Loucy (cell line): ENCODE data around the gene IQCN.

Experiments
- H2AFZ ChIP-seq: fragments of 200-600 bp; sonication (generic); 2 replicates; pipeline ENCODE4 v1.6.0; 2016; ENCODE audit warnings: antibody characterized with exemption, mild to moderate bottlenecking, low read length, moderate library complexity
- H3F3A ChIP-seq: fragments of 200-600 bp; 2 replicates; pipeline ENCODE4 v1.6.0; 2016; ENCODE audit warnings: antibody characterized with exemption, low read depth, mild to moderate bottlenecking
- H3K27me3 ChIP-seq: fragments of 200-600 bp; sonication (generic); 2 replicates; pipeline ENCODE4 v1.6.1; 2014; ENCODE audit warnings: low read length, mild to moderate bottlenecking; ENCODE audit not compliant: insufficient read depth, poor library complexity, severe bottlenecking
- H3K36me3 ChIP-seq: fragments of 200-600 bp; sonication (generic); 2 replicates; pipeline ENCODE4 v1.6.1; 2016; ENCODE audit warnings: low read length; ENCODE audit not compliant: insufficient read depth
- H3K4me1 ChIP-seq: fragments of 200-600 bp; sonication (generic); 2 replicates; pipeline ENCODE4 v1.5.1; 2014; ENCODE audit warnings: low read length, mild to moderate bottlenecking; ENCODE audit not compliant: insufficient read depth, poor library complexity, severe bottlenecking
- H3K4me2 ChIP-seq: fragments of 200-600 bp; sonication (generic); 2 replicates; pipeline ENCODE4 v1.6.0; 2014; ENCODE audit warnings: antibody characterized with exemption, low read length, low read depth, mild to moderate bottlenecking; ENCODE audit not compliant: poor library complexity, severe bottlenecking
- H3K4me3 ChIP-seq: fragments of 200-600 bp; sonication (generic); 2 replicates; pipeline ENCODE4 v1.5.1; 2014; ENCODE audit warnings: low read length, mild to moderate bottlenecking, mixed read lengths; ENCODE audit not compliant: poor library complexity, severe bottlenecking
- H3K79me2 ChIP-seq: fragments of 200-600 bp; sonication (generic); 2 replicates; pipeline ENCODE4 v1.6.1; 2014; ENCODE audit warnings: low read length; ENCODE audit not compliant: insufficient read depth
- H3K9ac ChIP-seq: fragments of 200-600 bp; sonication (generic); 2 replicates; pipeline ENCODE4 v1.6.0; 2014; ENCODE audit warnings: mild to moderate bottlenecking, low read depth, low read length, moderate library complexity; ENCODE audit not compliant: poor library complexity, severe bottlenecking
- H3K9me2 ChIP-seq: fragments of 200-600 bp; sonication (generic); replicated peaks from 2 replicates; pipeline ENCODE4 v1.6.1; 2016; ENCODE audit warnings: low read depth, low read length, mixed read lengths
- H3K9me3 ChIP-seq: fragments of 200-600 bp; sonication (generic); 2 replicates; pipeline ENCODE4 v1.6.1; 2014; ENCODE audit warnings: mild to moderate bottlenecking, antibody characterized with exemption, low read length, low read depth; ENCODE audit not compliant: insufficient read depth
- H4K20me1 ChIP-seq: fragments of 200-600 bp; sonication (generic); 2 replicates; pipeline ENCODE4 v1.6.0; 2014; ENCODE audit warnings: antibody characterized with exemption, low read length, mild to moderate bottlenecking; ENCODE audit not compliant: insufficient read depth, poor library complexity, severe bottlenecking
- EZH2phosphoT487 ChIP-seq: fragments of 200-600 bp; IDR thresholded peaks from 2 replicates; pipeline ENCODE4 v1.6.1; 2018; ENCODE audit warnings: antibody characterized with exemption, mild to moderate bottlenecking, moderate library complexity, borderline replicate concordance
- TF ChIP-seq, protein P1 (sequence below): fragments of 200-600 bp; sonication (generic); conservative IDR thresholded peaks from 2 replicates; pipeline ENCODE4 v1.5.1; 2014; ENCODE audit warnings: mild to moderate bottlenecking, antibody characterized with exemption, low read length

IQCN gene

GRCh38 chr19:18289471-18290301, 15.4 kb upstream of the IQCN start:
- Histone ChIP-seq H3K9me2 (no peaks in the 10 kb centered on the region), H3K27me3 (no peaks in the 10 kb centered on the region), H2AFZ (no peak overlapping the region), H3K4me1 (peaks cover 34% of the 10 kb centered on the region), H3K4me3 (peak overlapping the region; percentile 2), H3K9me3 (no peaks in the 10 kb centered on the region), H3K36me3 (no peaks in the 10 kb centered on the region), H4K20me1 (no peaks in the 10 kb centered on the region), H3K79me2 (peaks cover 3% of the 10 kb centered on the region; the same call in 1 of the 2 replicates), H3K9ac (peak overlapping the region; percentile 95), H3K4me2 (peak overlapping the region; percentile 84), H3F3A (peaks cover 4% of the 10 kb centered on the region; the same call in 1 of the 2 replicates)
- TF ChIP-seq EZH2phosphoT487, result no peak
- TF ChIP-seq, protein P1, sequence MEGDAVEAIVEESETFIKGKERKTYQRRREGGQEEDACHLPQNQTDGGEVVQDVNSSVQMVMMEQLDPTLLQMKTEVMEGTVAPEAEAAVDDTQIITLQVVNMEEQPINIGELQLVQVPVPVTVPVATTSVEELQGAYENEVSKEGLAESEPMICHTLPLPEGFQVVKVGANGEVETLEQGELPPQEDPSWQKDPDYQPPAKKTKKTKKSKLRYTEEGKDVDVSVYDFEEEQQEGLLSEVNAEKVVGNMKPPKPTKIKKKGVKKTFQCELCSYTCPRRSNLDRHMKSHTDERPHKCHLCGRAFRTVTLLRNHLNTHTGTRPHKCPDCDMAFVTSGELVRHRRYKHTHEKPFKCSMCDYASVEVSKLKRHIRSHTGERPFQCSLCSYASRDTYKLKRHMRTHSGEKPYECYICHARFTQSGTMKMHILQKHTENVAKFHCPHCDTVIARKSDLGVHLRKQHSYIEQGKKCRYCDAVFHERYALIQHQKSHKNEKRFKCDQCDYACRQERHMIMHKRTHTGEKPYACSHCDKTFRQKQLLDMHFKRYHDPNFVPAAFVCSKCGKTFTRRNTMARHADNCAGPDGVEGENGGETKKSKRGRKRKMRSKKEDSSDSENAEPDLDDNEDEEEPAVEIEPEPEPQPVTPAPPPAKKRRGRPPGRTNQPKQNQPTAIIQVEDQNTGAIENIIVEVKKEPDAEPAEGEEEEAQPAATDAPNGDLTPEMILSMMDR, result no peak

DNA sequence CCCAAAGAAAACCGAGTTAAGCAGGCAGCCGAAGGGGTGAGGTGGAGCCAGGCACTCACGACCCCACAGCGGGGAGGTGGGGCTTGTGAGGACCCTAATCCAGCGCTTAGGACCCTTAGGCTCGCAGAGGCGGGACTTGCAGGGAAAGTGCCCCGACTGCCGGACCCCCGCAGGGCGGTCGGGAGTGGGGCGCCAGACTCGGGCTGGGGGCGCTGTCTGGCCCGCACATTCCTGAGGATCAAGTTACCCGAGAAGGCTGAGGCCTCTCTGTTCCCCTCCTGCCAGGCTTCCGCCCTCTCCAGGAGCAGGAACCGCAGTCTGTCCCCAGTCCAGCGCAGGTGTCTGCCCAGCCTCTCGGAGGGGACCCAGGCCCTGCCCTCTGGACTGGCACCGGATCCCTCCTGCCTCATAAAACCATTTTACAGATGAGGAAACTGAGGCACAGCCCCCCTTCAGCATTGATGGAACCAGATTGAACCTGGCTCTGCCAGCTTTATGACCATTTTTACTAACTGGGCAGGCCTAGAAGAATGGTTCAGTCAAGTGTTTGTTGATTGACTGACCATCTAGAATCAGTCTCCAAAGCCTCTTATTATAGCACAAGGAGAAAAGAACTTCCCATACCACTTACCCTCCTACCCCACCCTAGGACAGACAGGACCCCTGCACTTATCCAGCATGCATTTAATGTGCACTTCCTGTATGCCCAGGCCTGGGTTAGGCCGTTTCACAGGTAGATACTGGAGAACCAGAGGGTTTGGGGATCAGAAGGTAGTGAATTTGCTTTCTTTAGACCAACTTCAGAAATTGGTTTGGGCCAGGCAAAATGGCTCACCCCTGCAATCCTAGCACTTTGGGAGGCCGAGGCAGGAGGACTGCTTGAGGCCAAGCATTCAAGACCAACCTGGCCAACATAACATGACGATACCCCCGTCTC, 13.9 kb upstream of the IQCN start:
- Histone ChIP-seq H3K4me2 (no peak overlapping the region), H3K4me1 (peaks cover 28% of the 10 kb centered on the region), H3K4me3 (no peak overlapping the region), H4K20me1 (no peaks in the 10 kb centered on the region), H3F3A (peaks cover 4% of the 10 kb centered on the region; the same call in 1 of the 2 replicates), H2AFZ (no peak overlapping the region), H3K36me3 (no peaks in the 10 kb centered on the region), H3K9ac (no peak overlapping the region), H3K9me3 (no peaks in the 10 kb centered on the region), H3K79me2 (peaks cover 7% of the 10 kb centered on the region; the same call in 1 of the 2 replicates), H3K27me3 (no peaks in the 10 kb centered on the region), H3K9me2 (no peaks in the 10 kb centered on the region)
- TF ChIP-seq, protein P1, result no peak
- TF ChIP-seq EZH2phosphoT487, result no peak

GRCh38 chr19:18286973-18287635, 12.9 kb upstream of the IQCN start:
- Histone ChIP-seq H3K9me2 (no peaks in the 10 kb centered on the region), H3F3A (peaks cover 8% of the 10 kb centered on the region), H3K4me3 (no peak overlapping the region), H3K36me3 (no peaks in the 10 kb centered on the region), H3K4me2 (no peak overlapping the region), H4K20me1 (no peaks in the 10 kb centered on the region), H3K9me3 (no peaks in the 10 kb centered on the region), H2AFZ (no peak overlapping the region), H3K27me3 (no peaks in the 10 kb centered on the region), H3K79me2 (peaks cover 10% of the 10 kb centered on the region; the same call in 1 of the 2 replicates), H3K4me1 (peaks cover 26% of the 10 kb centered on the region), H3K9ac (no peak overlapping the region)
- TF ChIP-seq EZH2phosphoT487, result no peak
- TF ChIP-seq, protein P1, result no peak
